GM06990 (cell line): Measurements from ENCODE around the gene P2RY6.

ENCODE experiments used
- DNase-seq: peaks from one replicate; pipeline ENCODE4 v3.0.0-alpha.2; 2011; ENCODE audit not compliant: insufficient read length; ENCODE audit errors: extremely low read depth
- H3K27me3 ChIP-seq: replicated peaks from 2 replicates; pipeline ENCODE4 v1.6.0; 2011; ENCODE audit warnings: low read length; ENCODE audit not compliant: control insufficient read depth, insufficient read depth
- H3K36me3 ChIP-seq: 2 replicates; pipeline ENCODE4 v1.5.1; 2011; ENCODE audit warnings: low read length; ENCODE audit not compliant: control insufficient read depth, insufficient read depth
- H3K4me3 ChIP-seq: replicated peaks from 2 replicates; pipeline ENCODE4 v1.5.1; 2011; ENCODE audit warnings: low read depth, mild to moderate bottlenecking, control low read depth, low read length
- TF ChIP-seq, protein P1 (sequence below): IDR thresholded peaks from 2 replicates; pipeline ENCODE4 v1.5.1; 2011; ENCODE audit warnings: low read length, control low read depth, mild to moderate bottlenecking, inconsistent platforms; ENCODE audit not compliant: insufficient read depth, poor library complexity, severe bottlenecking

Gene P2RY6

DNA sequence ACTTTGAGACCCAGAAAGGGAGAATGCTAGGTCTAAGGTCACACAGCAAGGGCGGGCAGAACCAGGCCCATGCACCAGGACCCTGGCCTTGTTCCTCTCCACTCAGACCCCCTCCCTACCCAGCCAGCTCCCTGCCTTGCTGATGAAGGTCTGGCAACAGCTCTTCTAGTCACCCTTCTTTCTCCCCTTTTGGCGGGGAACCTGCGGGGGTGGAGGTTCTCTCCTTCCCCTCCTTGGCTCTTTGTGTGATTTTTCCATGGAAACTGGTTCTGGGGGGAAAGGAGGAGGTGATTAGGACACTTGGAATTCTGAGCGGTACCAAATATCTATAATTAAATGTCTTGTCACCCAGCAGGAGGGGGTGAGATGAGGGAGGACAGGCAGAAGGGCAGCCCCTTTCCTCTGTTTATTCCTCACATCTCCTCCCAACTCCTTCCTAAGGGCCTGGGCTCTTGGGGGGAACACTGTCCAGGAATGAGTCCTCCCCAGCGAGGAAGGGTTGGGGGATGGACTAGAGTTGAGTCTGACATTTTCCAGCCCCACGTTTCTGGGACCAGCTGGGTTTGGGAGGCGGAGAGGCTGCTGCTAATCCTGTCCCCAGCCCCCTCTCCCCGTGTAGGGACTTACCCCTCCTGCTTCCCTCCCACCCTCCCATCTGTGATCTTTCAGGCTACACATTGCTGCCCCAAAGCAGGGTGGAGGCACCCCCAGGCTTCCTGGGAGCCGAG is 43.3 kb downstream of the P2RY6 start:
- DNase-seq: no peak
- TF ChIP-seq, protein P1, sequence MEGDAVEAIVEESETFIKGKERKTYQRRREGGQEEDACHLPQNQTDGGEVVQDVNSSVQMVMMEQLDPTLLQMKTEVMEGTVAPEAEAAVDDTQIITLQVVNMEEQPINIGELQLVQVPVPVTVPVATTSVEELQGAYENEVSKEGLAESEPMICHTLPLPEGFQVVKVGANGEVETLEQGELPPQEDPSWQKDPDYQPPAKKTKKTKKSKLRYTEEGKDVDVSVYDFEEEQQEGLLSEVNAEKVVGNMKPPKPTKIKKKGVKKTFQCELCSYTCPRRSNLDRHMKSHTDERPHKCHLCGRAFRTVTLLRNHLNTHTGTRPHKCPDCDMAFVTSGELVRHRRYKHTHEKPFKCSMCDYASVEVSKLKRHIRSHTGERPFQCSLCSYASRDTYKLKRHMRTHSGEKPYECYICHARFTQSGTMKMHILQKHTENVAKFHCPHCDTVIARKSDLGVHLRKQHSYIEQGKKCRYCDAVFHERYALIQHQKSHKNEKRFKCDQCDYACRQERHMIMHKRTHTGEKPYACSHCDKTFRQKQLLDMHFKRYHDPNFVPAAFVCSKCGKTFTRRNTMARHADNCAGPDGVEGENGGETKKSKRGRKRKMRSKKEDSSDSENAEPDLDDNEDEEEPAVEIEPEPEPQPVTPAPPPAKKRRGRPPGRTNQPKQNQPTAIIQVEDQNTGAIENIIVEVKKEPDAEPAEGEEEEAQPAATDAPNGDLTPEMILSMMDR: no peak
- H3K36me3 ChIP-seq: no peaks in the 10 kb centered on the region

DNA sequence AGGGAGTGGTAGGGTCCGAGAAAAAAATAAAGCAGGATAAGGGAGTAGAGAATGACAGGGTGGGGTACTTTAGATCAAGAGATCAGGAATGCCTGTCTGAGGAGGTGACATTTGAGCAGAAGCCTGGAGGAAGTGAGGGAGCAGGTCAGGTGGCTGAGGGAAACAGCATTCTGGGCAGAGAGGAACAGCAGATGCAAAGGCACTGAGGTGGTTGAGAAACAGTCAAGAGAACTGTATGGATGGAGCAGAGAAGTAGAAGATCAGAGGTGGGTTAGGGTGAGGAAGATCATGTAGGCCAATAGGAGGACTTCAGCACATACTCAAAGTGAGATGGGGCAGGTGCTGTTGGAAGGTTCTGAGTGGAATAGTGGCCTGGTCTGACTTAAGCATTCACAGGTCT is 44.3 kb downstream of the P2RY6 start:
- DNase-seq: no peak
- no peaks in the 10 kb centered on the region for H3K27me3 ChIP-seq
- TF ChIP-seq, protein P1: no peak
- H3K4me3 ChIP-seq: no peak overlapping the region
- H3K36me3 ChIP-seq: no peaks in the 10 kb centered on the region

More for the DNA sequence above, 43.3 kb downstream of the P2RY6 start:
- H3K4me3 ChIP-seq: no peak overlapping the region
- no peaks in the 10 kb centered on the region for H3K27me3 ChIP-seq

DNA sequence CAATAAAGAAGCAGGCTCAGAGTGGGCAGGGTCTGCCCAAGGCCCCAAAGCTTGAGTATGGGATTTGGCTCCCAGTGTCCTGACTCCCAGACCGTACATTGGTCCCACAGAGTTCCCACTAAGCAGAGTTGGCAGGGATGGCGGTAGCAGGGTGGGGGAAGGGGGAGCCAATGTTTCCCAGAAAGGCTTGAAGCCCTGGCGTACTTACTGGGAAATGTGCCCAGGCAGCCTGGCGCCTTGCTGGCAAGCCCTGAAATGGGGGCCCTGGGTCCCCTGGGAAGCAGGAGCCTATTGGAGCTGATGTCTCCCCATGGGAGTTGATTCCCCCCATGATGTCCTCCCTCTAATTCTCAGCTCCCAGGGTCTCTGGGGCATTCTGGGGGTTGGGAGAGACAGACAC is 45.2 kb downstream of the P2RY6 start:
- no peak for DNase-seq
- Histone ChIP-seq H3K4me3 (no peak overlapping the region), H3K27me3 (no peaks in the 10 kb centered on the region), H3K36me3 (no peaks in the 10 kb centered on the region)
- TF ChIP-seq, protein P1: no peak

DNA sequence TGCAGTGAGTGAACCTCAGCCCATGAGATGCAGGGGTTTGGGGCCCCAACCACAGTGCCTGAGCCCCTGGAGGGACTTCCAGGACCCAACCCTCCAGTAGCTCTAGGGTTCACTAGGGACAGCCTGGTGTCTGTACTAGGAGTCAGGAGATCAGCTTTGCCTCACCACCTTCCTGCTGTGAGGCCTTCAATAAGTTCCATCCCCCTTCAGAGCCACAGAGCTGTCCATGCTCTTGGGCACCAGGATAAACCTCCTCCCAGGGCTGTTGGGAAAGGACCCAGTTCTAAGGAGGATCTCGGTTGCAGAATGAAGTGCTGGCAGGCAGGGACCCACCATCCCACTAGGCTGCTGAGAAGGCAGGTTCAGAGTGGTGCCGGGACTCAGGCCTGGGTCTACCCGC is 45.7 kb downstream of the P2RY6 start:
- no peak for DNase-seq
- Histone ChIP-seq H3K27me3 (no peaks in the 10 kb centered on the region), H3K4me3 (no peak overlapping the region), H3K36me3 (no peaks in the 10 kb centered on the region)
- TF ChIP-seq, protein P1: no peak

DNA sequence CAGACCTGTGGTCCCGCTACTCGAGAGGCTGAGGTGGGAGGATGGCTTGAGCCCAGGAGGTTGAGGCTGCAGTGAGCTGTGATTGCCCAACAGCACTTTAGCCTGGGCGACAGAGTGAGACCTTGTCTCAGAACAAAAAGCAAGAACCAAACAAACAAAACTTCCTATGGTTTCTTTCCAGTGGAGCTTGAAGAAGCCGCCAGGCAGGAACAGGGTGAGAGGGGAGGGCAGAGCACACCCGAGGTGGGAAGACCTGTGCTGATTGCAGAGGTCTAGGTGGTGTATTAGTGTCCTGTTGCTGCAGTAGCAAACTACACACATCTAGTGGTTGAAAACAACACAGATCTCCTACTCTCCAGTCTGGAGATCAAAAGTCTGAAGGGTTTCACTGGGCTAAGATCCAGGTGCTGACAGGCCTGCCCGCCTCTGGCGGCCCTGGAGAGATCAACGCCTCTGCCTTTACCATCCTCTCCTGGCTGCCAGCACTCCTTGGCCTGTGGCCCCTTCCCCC is 46.4 kb downstream of the P2RY6 start:
- Histone ChIP-seq H3K27me3 (no peaks in the 10 kb centered on the region), H3K36me3 (no peaks in the 10 kb centered on the region), H3K4me3 (no peak overlapping the region)
- TF ChIP-seq, protein P1: no peak
- no peak for DNase-seq
